ENCODE measurements around the gene RPS23. TPM values are rescaled to one million over a fixed set of nuclear protein-coding genes. Genes with fewer than 3 reads are reported as not detected.
"Not testable (repeated sequence)": the region's sequence is repeated elsewhere in the genome, so short reads cannot be mapped to it uniquely, and the experiment has no call there.

The RPS23 gene
- total RNA-seq, 2 experiments from 2014 or later, result 2,621 to 2,722 TPM

DNA sequence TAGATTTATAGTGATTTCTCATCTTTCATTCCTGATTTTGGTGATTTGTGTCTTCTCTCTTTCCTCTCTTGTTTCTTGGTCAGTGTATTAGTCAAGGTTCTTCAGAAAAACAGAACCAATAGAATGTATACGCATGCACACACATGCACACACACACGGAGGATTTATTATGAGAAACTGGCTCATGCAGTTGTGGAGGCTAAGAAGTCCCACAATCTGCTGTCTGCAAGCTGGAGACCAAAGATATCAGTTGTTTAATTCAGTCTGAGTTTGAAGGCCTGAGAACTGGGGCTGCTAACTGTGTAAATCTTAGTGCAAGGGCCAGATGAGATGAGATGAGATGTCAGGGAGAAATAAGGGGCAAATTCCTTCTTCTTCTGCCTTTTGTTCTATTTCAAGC is 5.7 kb upstream of the RPS23 start:
- no peaks in the 10 kb centered on the region for H3K9me3 Mint-ChIP-seq
- H3K36me3 Mint-ChIP-seq, result no peaks in the 10 kb centered on the region
- H3K4me3 Mint-ChIP-seq, result no peak overlapping the region
- intact Hi-C loops (cut with micrococcal nuclease), result no loop called here
- no peak overlapping the region for H3K27ac Mint-ChIP-seq
- no peaks in the 10 kb centered on the region for H3K27me3 Mint-ChIP-seq
- POLR2A ChIA-PET, result no interaction called here
- CTCF ChIA-PET, result no interaction called here
- DNase-seq, result no peak
- peaks cover 17% of the 10 kb centered on the region for H3K4me1 Mint-ChIP-seq (ENCODE audit: low read depth)

DNA sequence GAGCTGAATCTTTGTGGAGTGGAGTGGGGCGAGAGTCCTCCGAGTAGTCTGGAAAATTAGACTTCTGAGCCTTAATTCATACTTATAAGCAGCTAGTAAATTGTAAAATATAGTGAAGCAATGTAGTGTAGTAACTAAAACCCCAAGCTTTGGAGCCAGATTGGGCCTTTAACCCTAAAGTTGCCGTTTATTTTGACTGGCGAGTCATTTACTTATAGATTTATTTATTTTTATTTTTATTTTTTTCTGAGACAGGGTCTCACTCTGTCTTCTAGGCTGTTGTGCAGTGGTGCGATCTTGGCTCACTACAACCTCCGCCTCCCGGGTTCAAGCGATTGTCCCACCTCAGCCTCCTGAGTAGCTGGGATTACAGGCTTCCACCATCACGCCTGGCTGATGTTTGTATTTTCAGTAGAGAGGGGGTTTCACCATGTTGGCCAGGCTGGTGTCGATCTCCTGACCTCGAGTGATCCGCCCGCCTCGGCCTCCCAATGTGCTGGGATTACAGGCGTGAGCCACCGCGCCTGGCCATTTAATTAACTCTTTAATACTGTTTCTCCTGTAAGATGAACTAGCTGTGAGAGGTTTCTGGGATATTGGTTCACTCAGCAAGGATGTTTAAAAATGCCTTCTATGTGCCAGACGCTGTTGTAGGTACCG is 687 bp upstream of the RPS23 start:
- Mint-ChIP-seq H3K4me3 (peak overlapping the region; percentile 86), H3K27me3 (no peaks in the 10 kb centered on the region), H3K9me3 (no peaks in the 10 kb centered on the region), H3K27ac (peak overlapping the region; percentile 97), H3K4me1 (ENCODE audit: low read depth) (peaks cover 46% of the 10 kb centered on the region), H3K36me3 (peaks cover 43% of the 10 kb centered on the region)
- no peak for DNase-seq
- ChIA-PET POLR2A (interaction anchor here (0.9 to 2.2 kb wide), 4 partner anchors 9 to 798 kb away, joined by 3 to 8 read pairs (median 4); no protein-coding TSS in a partner anchor), CTCF (no interaction called here)
- intact Hi-C loops (cut with micrococcal nuclease), result loop anchor here (1.0 to 2.0 kb wide), 4 partner anchors 78 to 978 kb away; partner anchors contain the start of genes ATG10, TMEM167A, XRCC4 and ZCCHC9

DNA sequence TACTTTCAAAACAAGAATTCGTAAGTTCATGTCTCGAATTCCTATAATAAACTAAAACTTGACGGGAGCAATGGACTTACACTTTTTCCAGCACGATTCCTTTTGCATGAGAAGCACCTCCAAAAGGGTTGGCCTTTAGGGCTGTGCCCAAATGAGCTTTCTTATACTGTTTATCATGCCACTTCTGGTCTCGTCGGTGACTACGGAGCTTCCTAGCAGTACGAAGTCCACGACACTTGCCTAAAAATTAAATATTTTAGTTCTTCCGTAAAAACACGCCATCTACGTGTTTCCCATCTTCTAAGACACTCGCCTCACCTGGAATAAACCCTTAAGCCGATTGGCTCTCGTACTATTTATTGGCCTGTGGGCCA is 554 bp downstream of the RPS23 start:
- ChIA-PET CTCF (no interaction called here), POLR2A (interaction anchor here (1.0 to 2.2 kb wide), 4 partner anchors 10 to 799 kb away, joined by 3 to 8 read pairs (median 4); partner anchors contain the start of gene SSBP2)
- intact Hi-C loops (cut with micrococcal nuclease), result no loop called here
- H3K9me3 Mint-ChIP-seq, result no peaks in the 10 kb centered on the region
- peak overlapping the region; percentile 97 for H3K27ac Mint-ChIP-seq
- peaks cover 52% of the 10 kb centered on the region for H3K36me3 Mint-ChIP-seq
- no peaks in the 10 kb centered on the region for H3K27me3 Mint-ChIP-seq
- no peak for DNase-seq
- H3K4me1 Mint-ChIP-seq (ENCODE audit: low read depth), result peaks cover 57% of the 10 kb centered on the region
- H3K4me3 Mint-ChIP-seq, result peak overlapping the region; percentile 86

DNA sequence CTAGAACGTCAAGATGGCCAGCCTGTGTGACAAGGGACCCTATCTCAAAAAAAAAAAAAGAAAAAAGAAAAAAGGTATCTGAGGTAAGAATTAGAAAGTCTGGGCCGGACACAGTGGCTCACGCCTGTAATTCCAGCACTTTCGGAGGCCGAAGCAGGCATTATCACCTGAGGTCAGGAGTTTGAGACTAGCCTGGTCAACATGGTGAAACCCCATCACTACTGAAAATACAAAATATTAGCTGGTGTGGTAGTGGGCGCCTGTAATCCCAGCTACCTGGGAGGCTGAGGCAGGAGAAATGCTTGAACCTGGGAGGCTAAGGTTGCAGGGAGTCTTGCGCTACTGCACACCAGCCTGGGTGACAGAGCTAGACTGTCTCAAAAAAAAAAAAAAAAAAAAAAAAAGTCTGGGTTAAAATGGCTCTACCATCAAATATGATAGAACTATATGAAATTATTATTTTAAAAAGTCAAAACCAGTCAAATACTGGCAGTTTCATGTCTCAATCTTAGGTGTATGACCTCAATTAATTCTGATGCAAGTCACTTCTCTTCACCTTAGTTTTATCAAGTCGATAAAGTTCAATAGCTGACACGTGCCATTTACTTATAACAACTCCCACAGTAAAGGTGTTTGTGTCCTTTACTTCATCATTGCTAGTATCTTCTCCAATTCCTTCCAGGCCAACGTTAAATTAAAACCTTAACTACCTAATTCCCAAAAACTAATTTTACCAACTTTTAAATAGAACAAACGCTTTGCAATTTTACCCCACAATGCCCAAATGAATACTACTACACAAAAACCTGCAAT is 1.1 kb downstream of the RPS23 start:
- Mint-ChIP-seq H3K4me1 (ENCODE audit: low read depth) (peaks cover 59% of the 10 kb centered on the region), H3K27me3 (no peaks in the 10 kb centered on the region), H3K27ac (peak overlapping the region; percentile 97), H3K4me3 (peak overlapping the region; percentile 86), H3K36me3 (peaks cover 54% of the 10 kb centered on the region), H3K9me3 (no peaks in the 10 kb centered on the region)
- ChIA-PET POLR2A (interaction anchor here (1.0 to 1.4 kb wide), 3 partner anchors 300 to 799 kb away, joined by 3 to 4 read pairs (median 3); partner anchors contain the start of gene SSBP2), CTCF (interaction anchor here (0.6 kb wide), 1 partner anchor 946 kb away, joined by 3 read pairs; no protein-coding TSS in a partner anchor)
- intact Hi-C loops (cut with micrococcal nuclease), result no loop called here
- no peak for DNase-seq

DNA sequence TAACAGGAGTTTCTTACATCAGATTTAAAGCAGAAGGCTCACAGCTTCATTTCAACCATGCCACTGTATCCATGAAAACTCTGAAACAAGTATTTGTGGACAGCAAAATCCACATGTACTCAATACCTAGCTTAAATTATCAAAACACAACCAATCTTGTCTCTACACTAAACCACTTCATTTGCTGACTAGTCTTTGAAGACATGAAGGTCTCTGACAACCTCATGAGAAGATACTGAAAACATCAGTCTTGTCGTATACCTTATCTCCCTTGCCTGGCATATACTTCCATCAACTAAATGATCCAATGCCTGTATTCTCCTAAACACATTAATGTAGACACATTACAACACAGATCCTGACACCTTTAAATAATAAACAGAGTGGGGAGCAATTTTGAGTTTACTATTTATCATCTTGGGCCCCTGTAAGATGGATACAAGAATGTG is 2.9 kb downstream of the RPS23 start:
- H3K4me3 Mint-ChIP-seq, result peak overlapping the region; percentile 17
- no peak for DNase-seq
- no peaks in the 10 kb centered on the region for H3K9me3 Mint-ChIP-seq
- CTCF ChIA-PET, result no interaction called here
- peak overlapping the region; percentile 26 for H3K27ac Mint-ChIP-seq
- POLR2A ChIA-PET, result interaction anchor here (0.6 kb wide), 1 partner anchor 18 kb away, joined by 3 read pairs; no protein-coding TSS in a partner anchor
- intact Hi-C loops (cut with micrococcal nuclease), result no loop called here
- no peaks in the 10 kb centered on the region for H3K27me3 Mint-ChIP-seq
- peaks cover 59% of the 10 kb centered on the region for H3K36me3 Mint-ChIP-seq
- peaks cover 52% of the 10 kb centered on the region for H3K4me1 Mint-ChIP-seq (ENCODE audit: low read depth)

DNA sequence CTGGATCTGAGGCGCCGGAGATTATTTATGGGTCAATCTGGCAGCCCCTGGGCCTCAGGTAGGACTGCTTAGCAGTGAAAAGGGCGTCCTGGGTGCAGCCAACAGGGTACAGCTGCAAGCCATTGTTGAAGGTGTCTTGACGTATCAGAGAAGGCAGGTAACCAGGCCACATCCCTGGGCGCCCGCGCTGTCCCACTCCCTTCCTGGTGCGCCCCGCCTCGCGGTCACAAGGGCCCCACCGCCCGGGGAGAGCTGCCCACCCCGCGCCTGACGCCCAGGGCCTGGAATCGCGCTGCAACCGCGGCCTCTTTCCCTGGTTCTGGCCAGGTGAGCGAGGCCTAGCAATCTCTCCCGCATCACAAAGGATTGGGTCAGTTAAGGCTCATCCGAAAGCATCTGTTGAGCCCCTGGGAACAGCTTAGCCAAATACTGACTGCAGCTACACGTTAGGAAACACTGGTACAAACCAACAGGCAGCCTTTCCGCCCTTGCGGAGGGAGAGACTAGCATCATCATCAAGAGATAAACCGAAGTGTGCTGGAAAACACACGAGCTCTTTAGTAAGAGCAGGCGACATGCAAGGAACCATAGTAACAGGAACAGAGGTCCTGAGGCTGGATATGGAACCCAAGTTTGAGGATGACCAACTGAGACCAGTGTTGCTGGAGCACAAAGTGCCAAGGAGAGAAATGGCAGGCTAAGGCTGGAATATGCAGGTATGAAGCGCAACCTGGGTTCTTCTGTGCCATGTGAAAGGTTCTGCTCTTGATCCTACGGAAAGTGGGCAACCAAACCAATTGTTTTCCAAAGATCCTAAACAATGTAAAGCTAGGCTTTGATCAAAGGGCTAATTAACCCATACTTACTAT is 3.6 kb downstream of the RPS23 start:
- CTCF ChIA-PET, result no interaction called here
- peak overlapping the region; percentile 23 for H3K27ac Mint-ChIP-seq
- H3K4me3 Mint-ChIP-seq, result no peak overlapping the region
- POLR2A ChIA-PET, result interaction anchor here (0.6 to 1.8 kb wide), 2 partner anchors 17 to 524 kb away, joined by 3 to 4 read pairs; partner anchors contain the start of gene SSBP2
- peaks cover 2% of the 10 kb centered on the region for H3K9me3 Mint-ChIP-seq
- intact Hi-C loops (cut with micrococcal nuclease), result loop anchor here (5.0 kb wide), 1 partner anchor 1517 kb away; no protein-coding TSS in a partner anchor
- DNase-seq, result no peak
- peaks cover 66% of the 10 kb centered on the region for H3K36me3 Mint-ChIP-seq
- H3K27me3 Mint-ChIP-seq, result no peaks in the 10 kb centered on the region
- H3K4me1 Mint-ChIP-seq (ENCODE audit: low read depth), result peaks cover 45% of the 10 kb centered on the region

DNA sequence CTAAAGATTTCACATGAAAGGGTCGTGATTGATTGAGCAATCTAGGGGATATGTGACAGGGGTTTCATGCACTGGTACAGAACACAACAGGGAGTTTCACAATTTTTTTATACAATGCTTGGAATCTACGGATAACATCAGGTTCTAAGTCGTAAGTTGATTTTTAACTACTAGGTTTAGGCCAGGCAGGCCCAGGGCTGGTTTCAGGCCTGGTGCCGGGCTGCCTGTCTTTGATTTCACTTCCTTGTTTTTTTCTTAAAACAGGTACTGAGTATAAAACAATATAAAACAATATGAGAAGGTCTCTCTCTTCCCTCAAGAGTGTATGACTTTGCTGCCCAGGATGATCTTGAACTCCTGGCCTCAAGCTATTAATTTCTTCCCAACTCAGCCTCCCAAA is 4.7 kb downstream of the RPS23 start:
- POLR2A ChIA-PET, result interaction anchor here (1.8 kb wide), 1 partner anchor 523 kb away, joined by 4 read pairs; the partner anchor contains the start of gene SSBP2
- H3K9me3 Mint-ChIP-seq, result peaks cover 12% of the 10 kb centered on the region
- DNase-seq, H3K4me3 Mint-ChIP-seq, CTCF ChIA-PET, H3K27me3 Mint-ChIP-seq: not testable (repeated sequence)
- intact Hi-C loops (cut with micrococcal nuclease), result loop anchor here (5.0 kb wide), 1 partner anchor 1516 kb away; no protein-coding TSS in a partner anchor
- H3K27ac Mint-ChIP-seq, result peak overlapping the region; percentile 38
- peaks cover 74% of the 10 kb centered on the region for H3K36me3 Mint-ChIP-seq
- peaks cover 40% of the 10 kb centered on the region for H3K4me1 Mint-ChIP-seq (ENCODE audit: low read depth)

DNA sequence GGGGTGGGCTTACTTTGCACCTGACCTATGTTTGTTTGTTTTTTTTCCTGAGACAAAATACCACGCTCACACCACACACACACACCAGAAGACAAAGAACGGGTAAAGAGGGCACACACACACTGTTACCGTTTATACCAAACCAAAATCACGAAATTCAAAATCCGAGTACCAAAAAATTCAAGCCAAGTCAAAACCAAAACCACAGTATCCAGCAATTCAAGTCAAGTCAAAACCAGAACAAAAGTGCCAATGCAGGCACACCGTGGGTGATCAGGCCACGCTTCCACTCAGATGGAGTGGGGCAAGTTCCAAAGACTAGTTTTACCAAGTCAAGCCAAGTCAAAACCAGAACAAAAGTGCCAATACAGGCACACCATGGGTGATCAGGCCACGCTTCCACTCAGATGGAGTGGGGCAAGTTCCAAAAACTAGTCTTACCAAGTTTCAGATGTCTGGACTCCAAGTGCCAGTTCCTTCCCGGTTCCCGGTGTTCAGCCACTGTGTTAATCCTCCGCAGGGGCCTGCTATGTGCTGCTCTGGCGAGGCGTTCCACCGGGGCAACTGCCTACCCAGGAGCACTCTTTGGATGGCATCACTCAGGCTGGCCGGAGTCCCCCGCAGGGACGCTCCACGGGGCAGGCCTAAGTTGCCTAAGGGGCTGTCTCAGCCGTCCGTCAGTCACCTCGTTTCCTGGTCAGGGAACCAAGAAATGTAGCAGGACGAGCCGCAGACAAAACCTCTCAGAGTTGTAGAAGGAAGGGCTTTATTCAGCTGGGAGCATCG is 5.4 kb downstream of the RPS23 start:
- intact Hi-C loops (cut with micrococcal nuclease), result loop anchor here (5.0 kb wide), 1 partner anchor 1515 kb away; no protein-coding TSS in a partner anchor
- H3K27me3 Mint-ChIP-seq, CTCF ChIA-PET, H3K4me3 Mint-ChIP-seq: not testable (repeated sequence)
- POLR2A ChIA-PET, result interaction anchor here (1.8 kb wide), 1 partner anchor 522 kb away, joined by 4 read pairs; the partner anchor contains the start of gene SSBP2
- Mint-ChIP-seq H3K27ac (peak overlapping the region; percentile 38), H3K9me3 (peaks cover 18% of the 10 kb centered on the region), H3K4me1 (ENCODE audit: low read depth) (peaks cover 40% of the 10 kb centered on the region), H3K36me3 (peaks cover 71% of the 10 kb centered on the region)
- peak; percentile 23 for DNase-seq

DNA sequence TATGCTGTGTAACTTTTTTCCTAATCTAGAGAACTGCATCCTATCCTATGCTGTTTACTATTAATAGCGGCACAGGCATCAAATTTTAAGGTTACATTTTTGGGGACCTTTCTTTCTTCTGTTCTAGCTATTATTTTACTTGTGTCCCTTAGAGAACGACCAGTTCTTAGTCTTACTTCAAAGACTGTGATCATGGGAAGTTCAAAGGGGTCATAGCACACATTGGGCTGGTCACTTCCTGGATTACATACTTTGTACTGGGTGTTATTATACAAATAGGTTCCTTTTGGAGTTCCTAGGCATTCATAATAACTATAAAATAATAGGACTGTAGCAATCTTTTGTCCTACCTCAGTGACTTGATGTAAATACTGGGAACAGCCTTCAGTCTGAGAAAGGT is 8.8 kb downstream of the RPS23 start:
- H3K4me3 Mint-ChIP-seq; intact Hi-C loops (cut with micrococcal nuclease): not testable (repeated sequence)

DNA sequence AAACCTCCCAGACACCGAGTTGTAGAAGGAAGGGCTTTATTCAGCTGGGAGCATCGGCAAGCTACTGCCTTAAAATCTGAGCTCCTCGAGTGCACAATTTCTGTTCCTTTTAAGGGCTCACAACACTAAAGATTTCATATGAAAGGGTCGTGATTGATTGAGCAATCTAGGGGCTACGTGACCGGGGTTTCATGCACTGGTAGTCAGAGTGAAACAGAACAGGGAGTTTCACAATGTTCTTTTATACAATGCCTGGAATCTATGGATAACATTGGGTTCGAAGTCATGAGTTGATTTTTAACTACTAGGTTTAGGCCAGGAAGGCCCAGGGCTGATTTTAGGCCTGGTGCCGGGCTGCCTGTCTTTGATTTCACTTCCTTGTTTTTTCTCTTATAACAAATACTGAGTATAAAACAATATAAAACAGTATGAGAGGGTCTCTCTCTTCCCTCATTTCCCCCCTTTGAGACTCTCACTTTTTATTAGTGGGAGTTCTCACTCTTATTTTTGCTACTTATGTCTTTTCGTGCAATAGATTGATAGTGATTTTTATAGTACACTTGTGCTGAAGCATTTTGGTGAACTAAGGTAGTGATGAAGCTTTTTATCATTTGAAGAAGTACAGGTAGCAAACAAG is 10.7 kb downstream of the RPS23 start:
- peaks cover 26% of the 10 kb centered on the region for H3K9me3 Mint-ChIP-seq
- H3K27me3 Mint-ChIP-seq; CTCF ChIA-PET; H3K4me1 Mint-ChIP-seq (ENCODE audit: low read depth); POLR2A ChIA-PET; H3K4me3 Mint-ChIP-seq; DNase-seq; H3K27ac Mint-ChIP-seq; intact Hi-C loops (cut with micrococcal nuclease): not testable (repeated sequence)
- H3K36me3 Mint-ChIP-seq, result peaks cover 25% of the 10 kb centered on the region

More for the DNA sequence above, 8.8 kb downstream of the RPS23 start:
- H3K27me3 Mint-ChIP-seq, DNase-seq, POLR2A ChIA-PET, H3K27ac Mint-ChIP-seq, CTCF ChIA-PET: not testable (repeated sequence)
- Mint-ChIP-seq H3K36me3 (peaks cover 40% of the 10 kb centered on the region), H3K9me3 (peaks cover 26% of the 10 kb centered on the region), H3K4me1 (ENCODE audit: low read depth) (peaks cover 16% of the 10 kb centered on the region)

Measured in activated CD4-positive, alpha-beta memory T cell treated with anti-CD3 and anti-CD28 coated beads for 36 hours (primary cell).